Measurements from ENCODE around the gene RSAD1.

RSAD1 gene

GRCh38 chr17:50518384-50519023, 39.8 kb downstream of the RSAD1 start:
- no peak overlapping the region for H3K4me3 ChIP-seq (ENCODE audit: low read depth, low read length)
- no peaks in the 10 kb centered on the region for H3K9me3 ChIP-seq (ENCODE audit: severe bottlenecking)
- no peaks in the 10 kb centered on the region for H3K27me3 ChIP-seq (ENCODE audit: insufficient read depth, low read depth, severe bottlenecking)
- TF ChIP-seq CTCF (IDR thresholded peaks at IDR 0.05; ENCODE audit: low read depth, low read length) = no peak
- DNase-seq = no peak
- no peaks in the 10 kb centered on the region for H3K36me3 ChIP-seq
- peak overlapping the region; percentile 28; the same call in 1 of the 2 replicates for H3K27ac ChIP-seq

GRCh38 chr17:50519141-50519834, 40.6 kb downstream of the RSAD1 start:
- no peaks in the 10 kb centered on the region for H3K27me3 ChIP-seq (ENCODE audit: insufficient read depth, low read depth, severe bottlenecking)
- no peak for TF ChIP-seq CTCF (IDR thresholded peaks at IDR 0.05; ENCODE audit: low read depth, low read length)
- no peak overlapping the region for H3K27ac ChIP-seq
- no peak overlapping the region for H3K4me3 ChIP-seq (ENCODE audit: low read depth, low read length)
- no peaks in the 10 kb centered on the region for H3K36me3 ChIP-seq
- no peak for DNase-seq
- no peaks in the 10 kb centered on the region for H3K9me3 ChIP-seq (ENCODE audit: severe bottlenecking)

GRCh38 chr17:50520483-50520882, 41.8 kb downstream of the RSAD1 start:
- no peak for TF ChIP-seq CTCF (IDR thresholded peaks at IDR 0.05; ENCODE audit: low read depth, low read length)
- H3K4me3 ChIP-seq (ENCODE audit: low read depth, low read length) = no peak overlapping the region
- H3K36me3 ChIP-seq = no peaks in the 10 kb centered on the region
- no peaks in the 10 kb centered on the region for H3K27me3 ChIP-seq (ENCODE audit: insufficient read depth, low read depth, severe bottlenecking)
- no peak overlapping the region for H3K27ac ChIP-seq
- no peak for DNase-seq
- no peaks in the 10 kb centered on the region for H3K9me3 ChIP-seq (ENCODE audit: severe bottlenecking)

DNA sequence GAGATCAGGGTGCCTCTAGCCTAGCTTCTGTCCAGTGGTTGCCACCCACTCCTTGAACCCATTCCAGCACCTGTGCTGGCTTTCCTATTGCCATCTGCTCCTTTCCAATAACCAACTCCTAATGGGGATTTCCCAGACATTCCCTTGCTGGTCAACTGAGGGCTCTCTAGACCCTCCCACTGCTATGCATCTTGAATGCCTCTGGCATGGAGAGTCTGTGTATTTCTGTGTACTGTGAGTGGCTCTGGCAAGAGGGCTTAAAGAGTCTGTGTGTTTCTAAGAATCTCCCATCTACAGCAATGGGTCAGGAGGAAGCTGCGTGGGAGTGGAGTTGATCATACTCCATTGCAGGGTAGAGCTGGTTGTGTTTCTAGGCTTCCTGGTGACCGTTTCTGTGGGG, 42.9 kb downstream of the RSAD1 start:
- no peak for DNase-seq
- no peaks in the 10 kb centered on the region for H3K9me3 ChIP-seq (ENCODE audit: severe bottlenecking)
- H3K27me3 ChIP-seq (ENCODE audit: insufficient read depth, low read depth, severe bottlenecking) = no peaks in the 10 kb centered on the region
- no peaks in the 10 kb centered on the region for H3K36me3 ChIP-seq
- no peak overlapping the region for H3K27ac ChIP-seq
- H3K4me3 ChIP-seq (ENCODE audit: low read depth, low read length) = no peak overlapping the region
- TF ChIP-seq CTCF (IDR thresholded peaks at IDR 0.05; ENCODE audit: low read depth, low read length) = no peak

GRCh38 chr17:50522766-50523165, 44.1 kb downstream of the RSAD1 start:
- Histone ChIP-seq H3K36me3 (no peaks in the 10 kb centered on the region), H3K9me3 (ENCODE audit: severe bottlenecking) (no peaks in the 10 kb centered on the region), H3K4me3 (ENCODE audit: low read depth, low read length) (no peak overlapping the region), H3K27ac (no peak overlapping the region), H3K27me3 (ENCODE audit: insufficient read depth, low read depth, severe bottlenecking) (no peaks in the 10 kb centered on the region)
- TF ChIP-seq CTCF (IDR thresholded peaks at IDR 0.05; ENCODE audit: low read depth, low read length) = no peak
- no peak for DNase-seq
